OCI-LY1 (cell line): Measurements from ENCODE around the gene ERGIC1.

Experiments
- H2AFZ ChIP-seq: fragments of 200-600 bp; sonication (generic), shearing (Covaris generic); 2 replicates; pipeline ENCODE4 v1.6.0; 2014; ENCODE audit warnings: antibody characterized with exemption, mild to moderate bottlenecking, low read length
- H3F3A ChIP-seq: fragments of 200-600 bp; sonication (generic), shearing (Covaris generic); 2 replicates; pipeline ENCODE4 v1.6.0; 2014; ENCODE audit warnings: mild to moderate bottlenecking, antibody characterized with exemption, low read length, moderate library complexity; ENCODE audit not compliant: insufficient read depth
- H3K27ac ChIP-seq: fragments of 200-600 bp; sonication (generic); 2 replicates; pipeline ENCODE4 v1.5.1; 2014; ENCODE audit warnings: low read length, mixed run types, mild to moderate bottlenecking, low read depth; ENCODE audit not compliant: poor library complexity, severe bottlenecking
- H3K27me3 ChIP-seq: fragments of 200-600 bp; sonication (generic); 2 replicates; pipeline ENCODE4 v1.6.0; 2014; ENCODE audit warnings: antibody characterized with exemption, mild to moderate bottlenecking, low read length, moderate library complexity; ENCODE audit not compliant: insufficient read depth
- H3K36me3 ChIP-seq: fragments of 200-600 bp; sonication (generic); 2 replicates; pipeline ENCODE4 v1.6.1; 2014; ENCODE audit warnings: mild to moderate bottlenecking, antibody characterized with exemption, low read length, moderate library complexity, mixed read lengths; ENCODE audit not compliant: insufficient read depth
- H3K4me1 ChIP-seq: fragments of 200-600 bp; sonication (generic); 2 replicates; pipeline ENCODE4 v1.5.1; 2014; ENCODE audit warnings: mild to moderate bottlenecking, low read length, moderate library complexity; ENCODE audit not compliant: insufficient read depth, severe bottlenecking
- H3K4me2 ChIP-seq: fragments of 200-600 bp; sonication (generic), shearing (Covaris generic); 2 replicates; pipeline ENCODE4 v1.6.1; 2014; ENCODE audit warnings: low read length
- H3K4me3 ChIP-seq: fragments of 200-600 bp; sonication (generic); 2 replicates; pipeline ENCODE4 v1.5.1; 2014; ENCODE audit warnings: low read length, low read depth, mild to moderate bottlenecking, mixed read lengths; ENCODE audit not compliant: poor library complexity, severe bottlenecking
- H3K79me2 ChIP-seq: fragments of 200-600 bp; shearing (Covaris generic); 2 replicates; pipeline ENCODE4 v1.6.1; 2016; ENCODE audit warnings: mixed run types, low read length, mixed read lengths; ENCODE audit not compliant: insufficient read depth
- H3K9ac ChIP-seq: fragments of 200-600 bp; sonication (generic), shearing (Covaris generic); 2 replicates; pipeline ENCODE4 v1.6.1; 2014; ENCODE audit warnings: mild to moderate bottlenecking, low read length, mixed read lengths
- H3K9me2 ChIP-seq: fragments of 200-600 bp; sonication (generic), shearing (Covaris generic); 2 replicates; pipeline ENCODE4 v1.6.1; 2014; ENCODE audit warnings: low read depth, mild to moderate bottlenecking, low read length, mixed read lengths
- H3K9me3 ChIP-seq: fragments of 200-600 bp; shearing (Covaris generic); 2 replicates; pipeline ENCODE4 v1.6.1; 2014; ENCODE audit warnings: low read length, mixed read lengths
- H4K20me1 ChIP-seq: fragments of 200-600 bp; sonication (generic), shearing (Covaris generic); 2 replicates; pipeline ENCODE4 v1.6.0; 2016; ENCODE audit warnings: mild to moderate bottlenecking, low read length; ENCODE audit not compliant: insufficient read depth
- CTCF ChIP-seq: fragments of 200-600 bp; sonication (generic), shearing (Covaris generic); IDR thresholded peaks from 2 replicates; pipeline ENCODE4 v1.5.1; 2017; ENCODE audit warnings: mild to moderate bottlenecking, antibody characterized with exemption, low read length, moderate library complexity, mixed read lengths
- EZH2 ChIP-seq: fragments of 200-600 bp; sonication (generic), shearing (Covaris generic); IDR thresholded peaks from 2 replicates; pipeline ENCODE4 v1.8.0; 2017; ENCODE audit warnings: borderline replicate concordance, mixed run types, mild to moderate bottlenecking, antibody characterized with exemption, low read length, moderate library complexity, mixed read lengths

ERGIC1 gene

GRCh38 chr5:172854971-172855370 lies 20.9 kb downstream of the ERGIC1 start:
- Histone ChIP-seq H3K9me3 (no peaks in the 10 kb centered on the region), H3K27ac (no peak overlapping the region), H3K4me1 (peaks cover 15% of the 10 kb centered on the region), H3K4me2 (no peak overlapping the region), H3K79me2 (no peaks in the 10 kb centered on the region), H3K27me3 (no peaks in the 10 kb centered on the region), H3K9ac (no peak overlapping the region), H4K20me1 (no peaks in the 10 kb centered on the region), H3K9me2 (no peaks in the 10 kb centered on the region), H2AFZ (no peak overlapping the region), H3F3A (no peaks in the 10 kb centered on the region), H3K36me3 (no peaks in the 10 kb centered on the region; the same call in 1 of the 2 replicates), H3K4me3 (no peak overlapping the region)
- TF ChIP-seq EZH2 (no peak), CTCF (no peak)

DNA sequence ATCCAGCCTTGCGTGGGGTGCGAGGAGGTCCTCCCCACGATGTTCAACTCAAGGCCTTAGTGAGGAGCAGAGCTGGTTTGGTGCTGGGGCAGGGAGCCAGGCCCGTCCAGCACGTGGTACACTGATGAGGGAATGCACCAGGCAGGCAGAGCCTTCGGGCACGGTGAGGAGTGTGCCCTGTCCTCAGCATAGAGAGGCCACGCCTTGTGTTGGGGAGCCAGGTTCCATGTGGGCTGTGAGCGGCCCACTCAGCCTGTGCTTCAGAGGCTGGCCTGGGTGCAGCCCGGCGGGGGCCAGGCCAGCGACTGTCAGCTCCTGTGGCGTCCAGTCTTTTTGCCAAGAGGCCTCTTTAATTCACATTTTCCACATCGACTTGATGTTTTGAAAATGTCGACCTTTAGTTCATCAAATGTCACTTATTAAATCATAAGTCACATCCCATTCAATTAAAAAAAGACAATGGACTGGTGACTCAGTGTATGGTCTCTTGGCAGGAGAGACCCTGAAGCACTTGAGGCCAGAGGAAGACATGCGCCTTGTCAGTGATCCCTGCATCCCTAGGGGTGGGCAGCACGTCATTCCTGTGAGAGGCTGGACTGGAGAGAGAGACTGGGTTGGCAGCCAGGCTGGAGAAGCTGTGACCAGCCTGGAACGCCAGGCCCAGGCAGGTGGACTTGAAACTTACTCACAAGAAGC lies 21.7 kb downstream of the ERGIC1 start:
- no peaks in the 10 kb centered on the region for H3K79me2 ChIP-seq
- no peaks in the 10 kb centered on the region for H3K9me2 ChIP-seq
- no peaks in the 10 kb centered on the region for H3K27me3 ChIP-seq
- H3K9ac ChIP-seq: no peak overlapping the region
- H3K27ac ChIP-seq: no peak overlapping the region
- H3F3A ChIP-seq: no peaks in the 10 kb centered on the region
- H4K20me1 ChIP-seq: no peaks in the 10 kb centered on the region
- TF ChIP-seq EZH2 (no peak), CTCF (no peak)
- no peak overlapping the region for H3K4me2 ChIP-seq
- no peaks in the 10 kb centered on the region for H3K9me3 ChIP-seq
- H3K36me3 ChIP-seq: no peaks in the 10 kb centered on the region; the same call in 1 of the 2 replicates
- H3K4me3 ChIP-seq: no peak overlapping the region
- H3K4me1 ChIP-seq: peaks cover 8% of the 10 kb centered on the region
- no peak overlapping the region for H2AFZ ChIP-seq

- Histone ChIP-seq H4K20me1 (no peaks in the 10 kb centered on the region), H3K79me2 (no peaks in the 10 kb centered on the region), H3K4me2 (no peak overlapping the region), H3K9ac (no peak overlapping the region), H3K4me1 (peaks cover 8% of the 10 kb centered on the region), H3K9me2 (no peaks in the 10 kb centered on the region), H3K27ac (no peak overlapping the region), H3F3A (no peaks in the 10 kb centered on the region), H3K4me3 (no peak overlapping the region), H2AFZ (no peak overlapping the region), H3K27me3 (no peaks in the 10 kb centered on the region), H3K9me3 (no peaks in the 10 kb centered on the region), H3K36me3 (peaks cover 5% of the 10 kb centered on the region; the same call in 1 of the 2 replicates)
- TF ChIP-seq CTCF (no peak), EZH2 (no peak)
Observed at GRCh38 chr5:172856336-172856735, 22.3 kb downstream of the ERGIC1 start.
